ENCODE results near the gene SH2D6.

The SH2D6 gene

DNA sequence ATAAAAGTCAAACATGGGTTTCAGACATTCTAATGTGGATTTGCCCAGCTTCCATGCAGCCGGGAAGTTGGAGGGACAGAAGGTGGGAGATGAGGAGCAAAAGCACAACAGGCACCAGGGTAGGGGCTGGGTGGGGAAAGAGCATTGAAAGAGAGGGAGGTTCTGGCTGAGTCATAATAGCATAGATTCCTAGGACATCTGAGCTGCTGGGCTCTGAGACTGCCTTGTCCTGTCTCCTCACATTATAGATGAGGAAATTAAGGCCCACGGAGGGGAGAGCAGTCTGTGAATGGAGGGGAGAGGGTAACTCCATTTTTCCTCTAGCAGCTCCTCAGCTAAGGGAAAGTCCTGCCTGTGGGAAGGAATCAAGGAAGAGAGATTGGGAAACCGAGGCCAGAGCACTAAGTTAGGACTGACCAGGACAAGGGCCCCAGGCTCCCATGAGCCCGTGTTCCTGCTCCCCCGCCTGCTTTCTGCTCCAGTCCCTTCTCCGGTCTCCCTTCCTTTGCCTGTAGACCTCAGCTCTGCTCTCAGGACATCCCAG is 26.2 kb downstream of the SH2D6 start:
- DNase-seq: no peak

- no peak for DNase-seq
Observed at GRCh38 chr2:85445316-85446295, 27.1 kb downstream of the SH2D6 start.

DNA sequence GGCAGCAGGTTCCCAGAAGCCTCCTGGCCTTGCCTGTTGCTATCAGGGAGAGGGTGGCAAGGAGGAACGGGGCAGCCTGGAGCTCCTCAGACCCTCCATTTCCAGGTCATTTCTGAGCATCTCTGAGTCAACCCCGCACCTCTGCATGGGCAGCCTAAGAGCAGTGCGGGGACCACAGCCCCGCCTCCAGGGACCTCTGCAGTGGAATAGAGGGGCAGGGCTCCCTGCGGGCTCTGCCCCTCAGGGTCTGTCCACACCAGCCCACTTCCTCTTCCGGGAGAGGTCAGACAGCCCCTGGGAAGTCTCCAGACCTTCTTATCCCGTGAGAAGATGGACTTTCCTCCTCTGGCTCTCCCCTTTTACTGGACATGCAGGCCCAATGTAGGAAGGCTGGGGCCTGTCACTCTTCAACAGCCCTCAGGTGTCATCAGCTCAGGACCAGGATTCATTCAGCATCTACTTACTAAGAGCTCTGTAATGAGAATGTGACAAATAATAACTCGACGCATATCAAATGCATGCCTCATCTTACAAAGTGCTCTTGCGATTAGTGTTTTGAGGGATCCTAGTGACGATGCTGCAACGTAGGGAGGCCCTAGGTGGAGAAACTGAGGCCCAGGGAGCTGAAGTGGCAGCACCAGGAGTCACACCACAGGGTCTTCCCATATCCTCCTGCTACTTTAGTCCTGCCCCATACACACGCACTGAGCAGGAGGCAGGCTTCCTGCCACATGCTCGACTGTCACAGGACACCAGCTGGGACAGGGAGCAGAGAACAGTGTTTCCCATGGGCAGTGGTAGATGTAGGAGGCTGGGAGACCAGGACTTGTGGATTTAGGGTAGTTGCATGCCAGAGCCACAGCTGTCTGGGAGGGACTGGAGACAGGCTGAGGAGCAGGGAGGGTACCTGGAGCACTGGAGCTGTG is 28.0 kb downstream of the SH2D6 start:
- DNase-seq: no peak

GRCh38 chr2:85447222-85447585 is 28.7 kb downstream of the SH2D6 start:
- DNase-seq: no peak

DNA sequence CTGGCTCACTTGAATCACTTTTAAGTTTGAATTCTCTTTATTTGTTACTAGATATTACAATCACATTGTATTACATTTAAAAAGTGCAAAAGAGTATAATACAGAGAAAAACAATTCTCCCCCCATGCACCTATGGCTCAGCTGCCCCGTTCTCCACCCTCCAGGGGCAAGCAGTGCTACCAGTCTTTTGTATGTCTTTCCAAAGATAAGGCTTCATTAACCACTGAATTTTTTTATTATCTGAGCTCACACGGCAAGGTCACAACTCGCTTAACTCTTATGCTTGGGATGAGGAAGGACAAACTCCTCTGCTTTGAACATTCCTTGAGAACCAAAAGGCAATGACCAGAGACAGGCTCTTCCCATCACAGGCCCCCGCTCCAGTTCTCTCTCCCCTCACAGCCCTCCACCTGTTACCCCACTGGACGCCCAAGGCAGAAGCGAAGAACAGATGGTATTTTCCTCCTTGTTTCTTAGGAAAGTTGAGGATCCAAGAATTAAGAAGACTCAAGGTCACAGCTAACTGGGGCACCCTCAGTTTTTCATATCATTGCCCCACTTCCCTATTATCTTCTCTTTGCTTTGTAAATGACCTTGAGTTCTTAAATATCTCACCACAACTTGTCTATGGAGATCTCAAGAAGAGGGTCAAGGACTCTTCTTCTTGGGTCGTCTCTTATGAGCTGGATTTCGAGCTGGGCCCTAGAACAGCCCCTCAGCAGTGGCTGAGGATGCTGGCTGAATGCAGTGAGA is 30.1 kb downstream of the SH2D6 start:
- no peak for DNase-seq

DNA sequence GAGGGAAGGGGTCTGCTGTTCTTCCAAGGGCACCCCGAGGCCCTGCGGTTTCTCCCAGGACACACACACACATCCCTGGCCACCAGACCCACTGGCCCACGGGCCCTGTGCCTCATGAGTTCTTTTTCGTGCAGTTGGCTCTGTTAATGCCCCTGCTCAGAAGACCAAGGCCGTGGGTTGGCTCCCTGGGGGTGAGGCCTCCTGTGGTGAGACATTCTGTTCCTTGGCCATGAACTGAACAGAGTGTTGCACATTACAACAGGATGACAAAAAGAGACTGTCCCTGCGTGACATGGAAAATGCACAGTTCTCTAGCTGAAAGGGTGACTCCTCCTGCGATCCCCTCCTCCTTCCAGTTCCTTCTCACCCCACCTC is 30.7 kb downstream of the SH2D6 start:
- DNase-seq: no peak

DNA sequence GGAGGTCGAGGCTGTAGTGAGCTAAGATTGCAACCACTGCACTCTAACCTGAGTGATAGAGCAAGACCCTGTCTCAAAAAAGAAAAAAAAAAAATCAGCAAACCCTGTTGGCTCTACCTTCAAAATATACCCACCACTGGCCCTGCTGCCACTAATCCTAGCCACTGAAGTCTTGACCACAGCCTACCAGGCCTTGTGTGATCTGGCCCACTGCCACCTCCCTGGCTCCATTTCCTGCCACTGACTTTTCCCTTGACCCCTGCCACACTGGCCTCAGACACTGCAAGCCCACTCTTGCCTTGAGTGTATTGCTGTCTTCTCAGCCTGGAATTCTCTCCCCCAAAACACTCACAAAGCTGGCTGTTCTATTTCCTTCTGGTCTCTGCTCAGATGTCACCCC is 33.7 kb downstream of the SH2D6 start:
- DNase-seq: no peak

- no peak for DNase-seq
Observed at GRCh38 chr2:85453571-85453970, 35.1 kb downstream of the SH2D6 start.

DNA sequence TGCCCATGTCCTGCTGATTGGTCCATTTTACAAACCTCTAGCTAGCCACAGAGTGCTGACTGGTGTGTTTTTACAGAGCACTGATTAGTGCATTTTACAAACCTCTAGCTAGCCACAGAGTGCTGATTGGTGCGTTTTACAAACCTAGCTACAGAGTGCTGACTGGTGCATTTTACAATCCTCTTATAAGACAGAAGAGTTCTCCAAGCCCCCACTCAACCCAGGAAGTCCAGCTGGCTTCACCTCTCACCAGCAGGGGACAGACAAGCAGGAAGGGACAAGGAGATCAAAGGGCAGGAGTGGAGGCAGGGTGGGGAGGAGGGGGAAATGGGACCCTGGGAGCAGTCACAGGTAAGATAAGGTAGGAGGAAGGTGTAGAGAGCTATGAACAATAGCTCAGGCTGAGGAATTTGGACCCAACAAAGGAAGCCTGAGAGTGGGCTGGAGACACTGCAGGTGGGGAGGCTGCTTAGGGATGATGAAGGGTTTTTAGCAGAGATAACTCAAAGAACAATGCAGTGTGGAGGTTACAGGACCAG is 37.1 kb downstream of the SH2D6 start:
- DNase-seq: no peak

- no peak for DNase-seq
Observed at GRCh38 chr2:85457043-85457442, 38.5 kb downstream of the SH2D6 start.

DNA sequence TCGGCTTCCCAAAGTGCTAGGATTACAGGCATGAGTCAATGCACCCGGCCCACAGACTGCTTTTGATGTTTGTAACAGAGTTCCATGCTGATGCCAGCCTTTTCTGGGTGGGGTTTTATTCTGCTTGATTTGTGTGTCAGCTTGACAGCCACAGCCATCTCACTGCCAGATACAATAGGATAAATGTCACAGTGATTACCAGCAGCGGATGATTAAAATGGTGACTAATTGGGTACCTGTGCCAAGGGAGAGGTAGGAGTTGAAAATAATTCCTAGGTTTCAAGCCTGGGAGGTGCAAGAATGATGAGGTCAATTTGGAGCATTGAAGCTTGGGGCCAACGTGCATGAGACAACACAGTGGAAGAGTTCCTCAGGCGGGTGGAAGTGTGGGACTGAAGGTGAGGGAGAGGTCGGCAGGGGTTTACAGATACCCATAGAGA is 39.4 kb downstream of the SH2D6 start:
- no peak for DNase-seq

DNA sequence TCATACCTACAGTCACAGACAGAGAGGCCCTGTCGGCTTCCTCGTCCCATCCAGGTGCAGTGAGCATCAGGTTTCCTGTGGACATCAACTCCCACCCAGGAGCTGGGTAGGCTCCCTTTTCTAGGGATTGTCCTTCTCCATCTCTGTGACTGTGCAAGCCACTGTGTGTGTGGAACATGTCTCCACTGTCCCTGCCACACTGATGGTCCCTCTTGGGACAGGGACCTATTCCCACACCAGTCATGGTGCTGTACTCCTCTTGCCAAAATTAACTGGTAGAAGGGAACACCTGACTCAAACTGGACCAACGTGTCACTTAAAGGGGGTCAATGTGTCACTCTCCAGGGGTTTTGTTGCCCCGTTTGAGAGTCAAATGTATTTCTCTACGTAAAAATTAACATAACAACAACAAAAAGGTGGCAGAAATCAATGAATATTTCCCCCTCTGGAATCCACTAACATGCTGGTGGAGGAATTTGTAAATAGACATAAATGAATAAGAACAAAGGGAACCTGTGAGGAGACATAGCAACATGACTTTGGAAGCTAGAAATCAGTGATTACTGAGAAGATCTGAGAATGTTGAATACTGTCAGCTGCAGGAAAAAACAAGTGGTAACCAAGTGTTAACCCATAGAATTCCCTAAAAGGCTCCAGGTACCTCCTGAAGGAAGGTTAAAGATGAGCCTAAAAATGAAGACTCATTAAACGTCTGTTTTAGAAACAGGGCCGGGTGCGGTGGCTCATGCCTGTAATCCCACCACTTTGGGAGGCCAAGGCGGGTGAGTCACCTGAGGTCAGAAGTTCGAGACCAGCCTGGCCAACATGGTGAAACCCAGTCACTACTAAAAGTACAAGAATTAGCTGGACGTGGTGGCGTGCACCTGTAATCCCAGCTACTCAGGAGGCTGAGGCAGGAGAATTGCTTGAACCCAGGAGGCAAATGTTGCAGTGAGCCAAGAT is 40.4 kb downstream of the SH2D6 start:
- no peak for DNase-seq

GRCh38 chr2:85459771-85460170 is 41.3 kb downstream of the SH2D6 start:
- DNase-seq: no peak

- DNase-seq: no peak
Observed at GRCh38 chr2:85462322-85462721, 43.8 kb downstream of the SH2D6 start.

DNA sequence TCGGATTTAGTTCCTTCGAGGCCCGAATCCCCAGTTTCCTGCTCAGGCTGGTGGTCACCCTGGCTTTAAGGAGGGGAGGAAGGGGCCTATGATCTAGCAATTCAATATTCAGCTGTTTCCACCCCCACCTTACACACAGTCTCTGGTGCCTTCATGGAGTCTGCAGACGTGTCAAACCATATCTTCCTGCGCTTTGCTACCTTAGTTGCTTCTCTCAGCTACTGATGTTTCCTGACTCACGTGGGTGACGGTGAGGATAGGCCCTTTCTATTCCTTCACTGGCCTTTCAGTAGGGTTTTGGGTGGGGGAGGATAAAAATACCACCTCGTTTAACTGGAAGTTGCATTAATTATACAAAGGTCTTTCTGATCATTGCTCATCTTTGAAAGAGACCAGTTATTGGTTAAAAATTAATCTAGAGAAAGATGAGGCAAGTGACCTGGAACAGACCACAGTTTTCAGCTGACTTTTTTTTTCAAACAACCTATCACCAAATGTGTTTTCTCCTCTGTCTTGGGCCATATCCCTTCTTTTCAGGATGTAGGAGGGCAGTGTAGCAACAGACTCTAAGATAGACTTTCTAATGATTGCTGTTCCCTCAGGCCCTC is 49.7 kb downstream of the SH2D6 start:
- DNase-seq: no peak

- no peak for DNase-seq
Observed at GRCh38 chr2:85468704-85469349, 50.3 kb downstream of the SH2D6 start.

DNA sequence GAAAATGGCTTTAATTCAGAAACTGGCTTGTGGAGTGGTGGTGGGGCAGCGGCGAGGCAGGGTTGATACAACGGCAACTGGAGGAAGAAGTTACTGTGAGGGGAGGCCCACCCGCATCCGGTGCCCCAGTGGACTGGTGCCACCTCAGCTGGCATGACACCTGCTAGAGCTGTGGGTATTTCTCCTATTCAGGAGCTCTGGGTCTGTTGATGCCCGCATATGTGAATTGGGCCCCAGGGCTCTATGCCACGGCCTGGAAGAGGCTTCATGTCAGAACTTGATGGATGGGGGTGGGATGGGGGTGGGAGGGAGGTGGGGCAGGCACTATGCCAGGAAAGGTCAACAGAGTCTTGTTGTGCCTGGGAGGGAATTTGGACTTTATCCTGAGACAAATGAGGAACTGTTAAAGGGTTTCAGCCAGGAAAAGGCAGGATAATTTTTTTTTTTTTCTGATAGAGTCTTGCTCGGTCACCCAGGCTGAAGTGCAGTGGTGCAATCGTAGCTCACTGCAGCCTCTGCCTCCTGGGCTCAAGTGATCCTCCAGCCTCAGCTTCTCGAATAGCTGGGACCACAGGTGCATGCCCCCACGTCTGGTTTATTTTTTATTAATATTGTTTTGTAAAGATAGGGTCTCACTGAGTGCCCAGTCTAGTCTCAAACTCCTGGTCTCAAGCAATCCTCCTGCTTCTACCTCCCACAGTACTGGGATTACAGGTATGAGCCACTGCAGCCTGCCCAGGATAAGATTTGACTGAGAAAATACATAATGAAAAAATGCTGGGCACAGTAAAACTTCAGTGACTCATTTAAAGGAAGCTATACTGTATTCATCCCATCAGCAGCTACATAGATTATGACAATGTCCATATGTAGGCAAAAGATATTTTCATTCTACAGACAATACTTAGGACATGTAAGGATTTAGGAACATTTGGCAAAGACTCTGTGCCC is 52.6 kb downstream of the SH2D6 start:
- peak; percentile 7 for DNase-seq

DNA sequence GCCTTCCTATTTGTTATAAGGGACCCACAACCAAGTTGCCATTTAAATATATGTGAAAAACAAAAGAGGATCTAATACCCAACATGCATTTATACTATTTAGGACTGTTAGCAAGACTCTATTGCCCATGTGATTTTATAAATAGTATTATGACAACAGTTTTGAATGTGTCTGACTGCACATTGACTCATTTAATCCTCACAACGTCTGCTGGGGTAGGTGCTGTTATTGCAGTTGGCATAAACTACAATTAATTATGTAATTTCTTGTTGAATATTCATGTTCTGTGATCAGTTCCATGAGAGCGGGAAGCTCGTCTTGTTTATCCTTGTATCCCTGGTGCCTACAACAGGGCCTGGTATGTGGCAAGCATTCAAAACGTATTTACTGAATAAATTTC is 53.7 kb downstream of the SH2D6 start:
- DNase-seq: no peak
